ENCODE measurements around the gene NUDT22. TPM values are rescaled to one million over a fixed set of nuclear protein-coding genes. Genes with fewer than 3 reads are reported as not detected.
A peak's percentile ranks its signal among the peaks of the same experiment; 100 is the strongest.

Gene NUDT22
- total and polyA plus RNA-seq, 5 donors = 65.7 to 82.1 (median 76.9) TPM

GRCh38 chr11:64266339-64266738 lies 40.3 kb downstream of the NUDT22 start:
- DNase-seq (peak in 2 of 3 donors; percentile 71 to 72), ATAC-seq (no peak)
- no peaks in the 10 kb centered on the region for H3K27me3 ChIP-seq (ENCODE audit: control insufficient read depth, insufficient read depth)
- 90% methylated on average over 15 of the region's 15 CpGs for WGBS
- H3K9me3 ChIP-seq (ENCODE audit: control insufficient read depth, low read length) = no peaks in the 10 kb centered on the region
- no peak overlapping the region for H3K4me3 ChIP-seq (ENCODE audit: low read length)
- H3K4me1 ChIP-seq (ENCODE audit: control insufficient read depth, insufficient read depth, low read length) = no peaks in the 10 kb centered on the region
- no peak overlapping the region for H3K27ac ChIP-seq (ENCODE audit: low read length)
- intact Hi-C loops (cut with DNase I) = no loop called here

GRCh38 chr11:64267207-64267945 lies 41.3 kb downstream of the NUDT22 start:
- WGBS = 74% methylated on average over 27 of the region's 27 CpGs
- no peak for ATAC-seq

GRCh38 chr11:64268025-64268892 lies 42.2 kb downstream of the NUDT22 start:
- 26% methylated on average over 23 of the region's 23 CpGs for WGBS

More at GRCh38 chr11:64267207-64267945, 41.3 kb downstream of the NUDT22 start:
- no peaks in the 10 kb centered on the region for H3K9me3 ChIP-seq (ENCODE audit: control insufficient read depth, low read length)
- peak overlapping the region; percentile 87 for H3K27ac ChIP-seq (ENCODE audit: low read length)
- peak in 2 of 3 donors; percentile 77 to 83 for DNase-seq
- H3K4me3 ChIP-seq (ENCODE audit: low read length) = no peak overlapping the region
- H3K4me1 ChIP-seq (ENCODE audit: control insufficient read depth, insufficient read depth, low read length) = no peaks in the 10 kb centered on the region
- intact Hi-C loops (cut with DNase I) = no loop called here
- no peaks in the 10 kb centered on the region for H3K27me3 ChIP-seq (ENCODE audit: control insufficient read depth, insufficient read depth)

GRCh38 chr11:64268893-64269539 lies 42.9 kb downstream of the NUDT22 start:
- ATAC-seq (peak; percentile 12 to 38), DNase-seq (peak; percentile 82 to 88 (median 88))
- intact Hi-C loops (cut with DNase I) = no loop called here
- Histone ChIP-seq H3K27me3 (ENCODE audit: control insufficient read depth, insufficient read depth) (no peaks in the 10 kb centered on the region), H3K9me3 (ENCODE audit: control insufficient read depth, low read length) (no peaks in the 10 kb centered on the region), H3K4me3 (ENCODE audit: low read length) (peak overlapping the region; percentile 46), H3K27ac (ENCODE audit: low read length) (peak overlapping the region; percentile 87), H3K4me1 (ENCODE audit: control insufficient read depth, insufficient read depth, low read length) (no peaks in the 10 kb centered on the region)
- WGBS = under 1% methylated on average over 34 of the region's 34 CpGs

More at GRCh38 chr11:64268025-64268892, 42.2 kb downstream of the NUDT22 start:
- Histone ChIP-seq H3K27ac (ENCODE audit: low read length) (peak overlapping the region; percentile 87), H3K27me3 (ENCODE audit: control insufficient read depth, insufficient read depth) (no peaks in the 10 kb centered on the region), H3K9me3 (ENCODE audit: control insufficient read depth, low read length) (no peaks in the 10 kb centered on the region), H3K4me1 (ENCODE audit: control insufficient read depth, insufficient read depth, low read length) (no peaks in the 10 kb centered on the region), H3K4me3 (ENCODE audit: low read length) (peak overlapping the region; percentile 46)
- intact Hi-C loops (cut with DNase I) = no loop called here
- ATAC-seq (peak; percentile 3 to 26), DNase-seq (peak; percentile 88 to 94 (median 92))

GRCh38 chr11:64269540-64270220 lies 43.6 kb downstream of the NUDT22 start:
- Histone ChIP-seq H3K4me1 (ENCODE audit: control insufficient read depth, insufficient read depth, low read length) (no peaks in the 10 kb centered on the region), H3K27ac (ENCODE audit: low read length) (peak overlapping the region; percentile 99), H3K4me3 (ENCODE audit: low read length) (peak overlapping the region; percentile 69), H3K27me3 (ENCODE audit: control insufficient read depth, insufficient read depth) (no peaks in the 10 kb centered on the region), H3K9me3 (ENCODE audit: control insufficient read depth, low read length) (no peaks in the 10 kb centered on the region)
- ATAC-seq = peak; percentile 87 to 92
- whole genome bisulfite sequencing = under 1% methylated on average over 58 of the region's 58 CpGs
- DNase-seq = peak; percentile 97 to 99 (median 99)
- intact Hi-C loops (cut with DNase I) = no loop called here

- no peak for ATAC-seq
- Histone ChIP-seq H3K27me3 (ENCODE audit: control insufficient read depth, insufficient read depth) (no peaks in the 10 kb centered on the region), H3K27ac (ENCODE audit: low read length) (no peak overlapping the region), H3K9me3 (ENCODE audit: control insufficient read depth, low read length) (no peaks in the 10 kb centered on the region), H3K4me1 (ENCODE audit: control insufficient read depth, insufficient read depth, low read length) (no peaks in the 10 kb centered on the region), H3K4me3 (ENCODE audit: low read length) (no peak overlapping the region)
- 89% methylated on average over 15 of the region's 15 CpGs for WGBS
- intact Hi-C loops (cut with DNase I) = no loop called here
- peak in 1 of 3 donors; percentile 39 for DNase-seq
Measured at GRCh38 chr11:64275031-64275800, 49.1 kb downstream of the NUDT22 start.

- DNase-seq (no peak), ATAC-seq (no peak)
- no peaks in the 10 kb centered on the region for H3K27me3 ChIP-seq (ENCODE audit: control insufficient read depth, insufficient read depth)
- no peaks in the 10 kb centered on the region for H3K9me3 ChIP-seq (ENCODE audit: control insufficient read depth, low read length)
- H3K4me3 ChIP-seq (ENCODE audit: low read length) = no peak overlapping the region
- intact Hi-C loops (cut with DNase I) = no loop called here
- H3K27ac ChIP-seq (ENCODE audit: low read length) = no peak overlapping the region
- 89% methylated on average over 2 of the region's 2 CpGs for WGBS
- no peaks in the 10 kb centered on the region for H3K4me1 ChIP-seq (ENCODE audit: control insufficient read depth, insufficient read depth, low read length)
Measured at GRCh38 chr11:64275841-64276240, 49.8 kb downstream of the NUDT22 start.

- H3K4me3 ChIP-seq (ENCODE audit: low read length) = no peak overlapping the region
- intact Hi-C loops (cut with DNase I) = no loop called here
- peaks cover under 1% of the 10 kb centered on the region for H3K4me1 ChIP-seq (ENCODE audit: control insufficient read depth, insufficient read depth, low read length)
- WGBS = 77% methylated on average over 17 of the region's 17 CpGs
- H3K27ac ChIP-seq (ENCODE audit: low read length) = no peak overlapping the region
- ATAC-seq = peak; percentile 15 to 29
- H3K27me3 ChIP-seq (ENCODE audit: control insufficient read depth, insufficient read depth) = no peaks in the 10 kb centered on the region
- H3K9me3 ChIP-seq (ENCODE audit: control insufficient read depth, low read length) = no peaks in the 10 kb centered on the region
- DNase-seq = peak in 2 of 3 donors; percentile 52 to 59
Measured at GRCh38 chr11:64276653-64277431, 50.8 kb downstream of the NUDT22 start.

- no peak overlapping the region for H3K27ac ChIP-seq (ENCODE audit: low read length)
- intact Hi-C loops (cut with DNase I) = no loop called here
Measured at GRCh38 chr11:64278576-64279190, 52.6 kb downstream of the NUDT22 start.

More at GRCh38 chr11:64278576-64279190, 52.6 kb downstream of the NUDT22 start:
- peak in 1 of 3 donors; percentile 36 for DNase-seq
- WGBS = 80% methylated on average over 8 of the region's 8 CpGs
- Histone ChIP-seq H3K4me3 (ENCODE audit: low read length) (no peak overlapping the region), H3K27me3 (ENCODE audit: control insufficient read depth, insufficient read depth) (no peaks in the 10 kb centered on the region), H3K4me1 (ENCODE audit: control insufficient read depth, insufficient read depth, low read length) (peaks cover 3% of the 10 kb centered on the region), H3K9me3 (ENCODE audit: control insufficient read depth, low read length) (no peaks in the 10 kb centered on the region)
- no peak for ATAC-seq
